Small intestine (tissue), 7 donors: ENCODE results near the gene TMEM26. TPM values are rescaled to one million over a fixed set of nuclear protein-coding genes. Genes with fewer than 3 reads are reported as not detected.

Source experiments
- DNase-seq, 2 donors: peaks; one replicate each; pipeline versions ENCODE4 v3.0.0 to v3.0.0-alpha.2; 2013
- FAIRE-seq: peaks from 2 replicates; lab custom pipeline; 2012; peaks lifted over from hg19 to GRCh38; lab: Jason Lieb, UNC
- H3K27ac ChIP-seq, 3 donors: one replicate each; pipeline ENCODE4 v1.5.1; 2013; ENCODE audit warnings: low read length in 2 of 3, mild to moderate bottlenecking in 2 of 3, control low read depth in 1 of 3, inconsistent platforms in 1 of 3, low read depth in 1 of 3, moderate library complexity in 1 of 3
- H3K27me3 ChIP-seq, 3 donors: one replicate each; pipeline ENCODE4 v1.6.1; 2013; ENCODE audit warnings: low read length in 3 of 3, inconsistent platforms in 1 of 3; ENCODE audit not compliant: control insufficient read depth in 3 of 3, insufficient read depth in 3 of 3
- H3K36me3 ChIP-seq, 3 donors: one replicate each; pipeline ENCODE4 v1.6.1; 2013; ENCODE audit warnings: low read length in 3 of 3, inconsistent platforms in 1 of 3, low read depth in 1 of 3, mild to moderate bottlenecking in 1 of 3, moderate library complexity in 1 of 3; ENCODE audit not compliant: control insufficient read depth in 3 of 3, insufficient read depth in 2 of 3
- H3K4me1 ChIP-seq, 3 donors: one replicate each; pipeline ENCODE4 v1.6.1; 2013; ENCODE audit warnings: low read length in 2 of 3, inconsistent platforms in 1 of 3, low read depth in 1 of 3, mild to moderate bottlenecking in 1 of 3, moderate library complexity in 1 of 3; ENCODE audit not compliant: control insufficient read depth in 3 of 3, insufficient read depth in 2 of 3
- H3K4me3 ChIP-seq, 3 donors: one replicate each; pipeline ENCODE4 v1.5.1; 2013; ENCODE audit warnings: low read length in 3 of 3, control low read depth in 1 of 3, inconsistent platforms in 1 of 3, low read depth in 1 of 3, mild to moderate bottlenecking in 1 of 3, moderate library complexity in 1 of 3
- H3K9me3 ChIP-seq, 2 donors: one replicate each; pipeline ENCODE4 v1.6.1; 2013; ENCODE audit warnings: low read depth in 1 of 2, low read length in 1 of 2; ENCODE audit not compliant: control insufficient read depth in 2 of 2, insufficient read depth in 1 of 2
- WGBS, 3 donors: extraction: QIAGEN DNeasy Blood & Tissue Kit; methylation state at CpG; one replicate each; pipeline ENCODE4 v1.1.7; 2013; 5-methylcytosine and 5-hydroxymethylcytosine counted together
- polyA plus RNA-seq, 4 donors: library from polyadenylated mRNA; stranded (reverse) in 3 of 4; unstranded in 1 of 4; fragments of 200-250 nt in 3 of 4; fragments of 120-200 nt in 1 of 4; gene quantifications; one replicate each; pipeline versions ENCODE4 v1.2.1 to v1.2.3, GENCODE V29; 2013
- donor health status: healthy with polysubstance abuse.
- donor health status: control.
- donor health status: control.
- donor health status: Bipolar disorder and iron deficiency.
- donor health status: healthy.

The TMEM26 gene
- polyA plus RNA-seq, 4 donors: 0.33 to 3.0 (median 1.9) TPM; not detected in 1

DNA sequence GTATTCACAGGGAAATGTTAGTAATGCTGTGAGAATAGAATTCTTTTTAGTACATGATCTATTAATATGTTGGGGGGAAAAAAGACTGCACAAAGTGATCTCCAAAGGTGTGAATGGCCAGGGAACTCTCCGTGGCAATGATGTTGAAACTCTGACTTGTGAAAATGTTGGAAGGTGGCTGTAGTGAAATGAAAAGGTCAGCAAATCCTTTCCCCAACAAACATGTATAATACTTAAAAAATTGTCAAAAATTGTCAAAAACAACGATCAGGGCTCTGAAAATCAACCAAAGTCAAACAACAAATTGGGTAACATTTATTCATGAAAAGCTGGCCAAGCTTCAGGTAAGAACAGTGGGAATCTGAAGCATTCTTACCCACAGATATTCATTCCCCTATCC lies 35.5 kb downstream of the TMEM26 start:
- DNase-seq: no peak
- 39 to 78% (median 45%) methylated on average over 2 of the region's 2 CpGs for WGBS, 3 donors

DNA sequence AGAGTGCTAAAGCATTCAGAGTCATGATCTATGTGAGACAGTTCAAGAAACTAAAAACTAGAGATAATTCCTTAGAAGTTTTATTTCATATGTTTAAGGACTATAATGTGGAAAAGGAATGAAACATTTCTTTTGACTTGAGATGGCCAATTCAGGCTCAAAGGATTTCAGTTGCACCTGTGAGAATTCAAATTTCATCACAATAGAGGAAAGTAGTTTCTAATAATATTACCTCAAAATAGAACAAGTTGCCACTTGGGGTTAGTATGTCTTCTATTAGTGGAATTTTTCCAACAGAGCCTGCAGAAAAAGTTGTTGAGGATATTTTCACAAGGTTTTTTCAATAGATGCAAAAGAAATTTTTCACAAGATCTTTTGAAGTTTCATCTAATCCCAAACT lies 37.4 kb downstream of the TMEM26 start:
- no peaks in the 10 kb centered on the region for H3K27me3 ChIP-seq
- H3K36me3 ChIP-seq: no peaks in the 10 kb centered on the region
- FAIRE-seq (no peak), DNase-seq (no peak)
- H3K9me3 ChIP-seq: peaks cover 0 to 3% of the 10 kb centered on the region in 2 donors
- no peaks in the 10 kb centered on the region for H3K4me1 ChIP-seq
- no peak overlapping the region for H3K4me3 ChIP-seq
- no peak overlapping the region for H3K27ac ChIP-seq

More for the DNA sequence above, 35.5 kb downstream of the TMEM26 start:
- Histone ChIP-seq H3K27me3 (no peaks in the 10 kb centered on the region), H3K27ac (no peak overlapping the region), H3K36me3 (no peaks in the 10 kb centered on the region), H3K4me1 (no peaks in the 10 kb centered on the region), H3K4me3 (no peak overlapping the region), H3K9me3 (peaks cover 0 to 3% of the 10 kb centered on the region in 2 donors)
- no peak for FAIRE-seq

DNA sequence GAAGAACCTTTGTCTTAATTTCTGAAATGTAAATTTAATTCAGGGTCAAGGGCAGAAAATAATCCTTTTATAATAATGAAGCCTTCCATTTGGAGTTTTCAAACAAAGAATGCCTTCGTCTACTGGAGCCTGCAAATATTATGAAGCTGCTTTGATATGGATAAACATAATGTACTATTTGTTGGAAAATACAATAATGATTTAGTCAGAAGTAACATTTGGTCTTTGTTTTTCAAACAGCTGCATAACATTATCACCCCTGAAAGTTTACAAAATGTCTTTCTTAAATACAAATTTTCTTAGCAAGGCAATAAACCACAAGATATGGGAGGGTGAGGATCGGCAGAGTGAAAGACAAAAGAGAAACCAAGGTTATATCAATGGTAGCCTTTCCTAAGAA lies 41.5 kb downstream of the TMEM26 start:
- H3K9me3 ChIP-seq: no peaks in the 10 kb centered on the region
- H3K27me3 ChIP-seq: no peaks in the 10 kb centered on the region
- 61 to 67% (median 65%) methylated on average over 2 of the region's 2 CpGs for WGBS, 3 donors
- no peaks in the 10 kb centered on the region for H3K4me1 ChIP-seq
- DNase-seq (no peak), FAIRE-seq (no peak)
- H3K27ac ChIP-seq: no peak overlapping the region
- H3K4me3 ChIP-seq: no peak overlapping the region
- peaks cover 0 to 3% (median 0%) of the 10 kb centered on the region in 3 donors for H3K36me3 ChIP-seq

DNA sequence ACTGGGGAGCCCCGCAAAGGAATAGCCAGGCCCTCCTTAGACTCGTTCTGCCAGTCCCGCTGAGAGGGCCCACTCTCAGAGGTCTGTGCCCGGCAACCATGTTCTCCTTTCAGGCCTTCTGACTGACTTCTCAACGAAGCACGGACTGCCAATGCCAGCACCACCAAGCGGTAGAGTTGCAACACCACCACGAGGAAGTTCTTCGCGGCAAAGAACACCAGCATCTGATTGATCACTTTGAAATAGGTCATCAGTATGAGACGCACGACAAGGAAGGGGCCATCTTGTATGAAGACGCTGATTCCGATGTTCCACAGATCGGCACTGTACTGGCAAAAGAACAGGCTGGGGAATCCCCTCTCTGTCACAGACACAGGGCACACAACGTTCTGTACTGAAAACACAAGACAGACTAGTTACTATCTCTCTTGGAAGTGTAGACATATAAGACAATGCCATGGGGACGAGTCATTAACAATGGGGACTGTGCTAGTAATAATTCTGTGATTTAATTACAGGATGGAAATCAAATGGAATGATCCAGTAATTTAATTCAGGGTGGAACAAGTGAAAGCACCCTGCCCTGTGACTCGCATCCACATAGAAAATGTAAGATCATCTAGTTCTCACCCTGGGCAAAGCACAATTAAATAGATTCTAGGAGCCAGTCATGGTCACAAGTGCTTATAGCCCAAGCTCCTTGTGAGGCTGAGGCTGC lies 42.7 kb downstream of the TMEM26 start:
- Histone ChIP-seq H3K27ac (no peak overlapping the region), H3K9me3 (no peaks in the 10 kb centered on the region), H3K27me3 (no peaks in the 10 kb centered on the region), H3K4me1 (no peaks in the 10 kb centered on the region), H3K4me3 (no peak overlapping the region), H3K36me3 (peaks cover 0 to 3% (median 0%) of the 10 kb centered on the region in 3 donors)
- FAIRE-seq (no peak), DNase-seq (no peak)
- 88 to 92% (median 91%) methylated on average over 18 of the region's 18 CpGs for WGBS, 3 donors

DNA sequence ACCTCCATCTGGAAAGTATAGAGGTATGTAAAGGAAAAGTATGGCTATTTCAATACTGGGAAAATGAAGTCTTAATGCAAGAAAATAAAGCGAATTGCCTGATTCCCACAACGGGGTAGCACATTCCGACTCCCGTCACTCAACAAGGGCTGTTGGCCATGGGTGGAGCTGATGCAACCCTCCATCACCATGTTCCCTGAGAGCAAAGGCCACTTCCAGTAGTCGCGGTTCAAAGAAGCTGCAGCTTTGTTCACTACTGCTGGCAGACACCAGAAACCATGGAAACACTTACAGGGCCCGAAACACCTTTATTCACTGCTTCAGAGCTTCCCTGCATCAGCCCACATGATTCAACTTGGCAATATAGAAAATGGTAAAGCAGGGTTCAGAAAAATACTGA lies 44.0 kb downstream of the TMEM26 start:
- H3K4me3 ChIP-seq: no peak overlapping the region
- no peak overlapping the region for H3K27ac ChIP-seq
- no peaks in the 10 kb centered on the region for H3K9me3 ChIP-seq
- H3K36me3 ChIP-seq: peaks cover 0 to 3% (median 0%) of the 10 kb centered on the region in 3 donors
- 86 to 91% (median 90%) methylated on average over 7 of the region's 7 CpGs for WGBS, 3 donors
- H3K27me3 ChIP-seq: no peaks in the 10 kb centered on the region
- no peak for DNase-seq
- no peak for FAIRE-seq
- H3K4me1 ChIP-seq: no peaks in the 10 kb centered on the region

DNA sequence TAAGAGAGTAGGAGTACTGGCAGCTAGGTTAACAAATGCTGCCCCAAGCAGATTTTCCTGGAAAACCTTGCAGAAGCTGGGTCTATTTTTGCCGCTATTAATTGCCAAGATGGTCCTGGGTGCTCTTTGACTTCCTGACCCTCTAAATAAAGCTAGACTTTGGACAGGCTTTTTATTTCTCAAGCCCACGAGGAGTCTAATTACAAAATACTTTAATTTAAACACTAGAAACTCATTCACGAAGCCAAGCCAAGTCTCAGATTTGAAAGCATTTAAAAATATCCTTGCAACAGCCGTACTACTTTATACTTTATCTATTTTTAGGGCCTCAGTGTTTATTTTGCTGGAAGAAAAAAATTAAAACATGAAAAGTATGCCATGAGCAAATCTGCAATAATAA lies 45.1 kb downstream of the TMEM26 start:
- WGBS, 3 donors: 40 to 56% (median 55%) methylated on average over 4 of the region's 4 CpGs
- DNase-seq (no peak), FAIRE-seq (no peak)
- Histone ChIP-seq H3K36me3 (peaks cover 0 to 3% (median 0%) of the 10 kb centered on the region in 3 donors), H3K4me1 (no peaks in the 10 kb centered on the region), H3K9me3 (no peaks in the 10 kb centered on the region), H3K27me3 (no peaks in the 10 kb centered on the region), H3K4me3 (no peak overlapping the region), H3K27ac (no peak overlapping the region)

DNA sequence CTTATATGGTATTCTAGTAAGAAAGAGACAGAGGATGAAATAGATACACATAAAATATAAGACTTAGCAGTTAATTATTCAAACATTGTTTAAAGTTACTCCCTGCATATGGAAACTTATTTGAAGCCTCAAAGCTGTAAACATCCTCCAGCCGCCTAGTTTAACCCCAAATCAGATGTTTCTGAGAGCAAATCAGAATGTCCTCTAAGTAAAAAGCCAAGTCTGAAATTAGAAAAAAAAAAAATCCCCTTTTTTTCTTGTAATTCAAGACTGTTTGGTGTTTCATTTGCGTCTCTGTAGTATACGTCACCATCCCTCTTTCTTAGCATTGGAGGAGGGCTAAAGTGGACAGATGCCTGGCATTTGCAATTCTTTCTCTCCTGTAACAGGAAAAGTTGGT lies 46.4 kb downstream of the TMEM26 start:
- Histone ChIP-seq H3K4me1 (no peaks in the 10 kb centered on the region), H3K9me3 (no peaks in the 10 kb centered on the region), H3K27me3 (no peaks in the 10 kb centered on the region), H3K36me3 (peaks cover 0 to 3% (median 0%) of the 10 kb centered on the region in 3 donors), H3K4me3 (no peak overlapping the region), H3K27ac (no peak overlapping the region)
- DNase-seq (no peak), FAIRE-seq (no peak)
- 79 to 93% (median 79%) methylated on average over 3 of the region's 3 CpGs for WGBS, 3 donors

DNA sequence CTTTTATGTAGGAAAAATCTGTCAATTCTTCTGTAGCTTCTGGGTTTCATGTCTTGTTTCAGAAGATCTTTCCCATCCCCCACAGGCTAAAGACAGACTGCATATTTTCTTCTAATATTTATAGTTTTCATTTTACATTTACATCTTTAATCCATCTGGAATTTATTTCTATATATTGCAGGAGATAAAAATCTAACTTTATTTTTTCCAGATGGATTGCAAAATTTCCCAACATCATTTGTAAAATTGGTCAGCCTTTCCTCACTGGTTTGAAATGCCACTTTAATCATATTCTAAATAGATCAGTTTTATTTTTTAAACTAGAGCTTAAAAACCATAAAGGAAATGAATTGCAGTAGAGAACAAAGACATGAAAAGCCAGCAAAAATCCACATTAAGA lies 46.9 kb downstream of the TMEM26 start:
- no peak for FAIRE-seq
- no peak for DNase-seq
- Histone ChIP-seq H3K4me3 (no peak overlapping the region), H3K9me3 (no peaks in the 10 kb centered on the region), H3K27me3 (no peaks in the 10 kb centered on the region), H3K36me3 (peaks cover 0 to 3% (median 0%) of the 10 kb centered on the region in 3 donors), H3K27ac (no peak overlapping the region), H3K4me1 (no peaks in the 10 kb centered on the region)

DNA sequence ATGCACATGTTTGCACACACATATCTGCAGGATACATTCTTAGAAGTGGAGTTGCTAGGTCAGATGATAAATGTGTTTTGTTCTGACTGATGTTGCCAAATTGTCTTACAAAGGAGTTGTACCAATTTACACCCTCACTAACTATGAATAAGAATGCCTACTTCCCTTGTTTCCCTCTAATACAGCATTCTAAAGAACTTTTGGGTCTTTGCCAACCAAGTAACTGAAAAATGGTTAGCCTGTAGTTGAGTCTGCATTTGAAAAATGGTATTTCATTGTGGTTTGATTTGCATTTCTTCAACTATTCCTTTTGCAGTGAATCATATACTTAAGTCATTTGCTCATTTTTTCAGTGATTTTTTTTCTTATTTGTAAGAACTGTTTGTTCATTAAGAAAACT lies 48.4 kb downstream of the TMEM26 start:
- DNase-seq (no peak), FAIRE-seq (no peak)
- H3K27me3 ChIP-seq: no peaks in the 10 kb centered on the region
- no peaks in the 10 kb centered on the region for H3K9me3 ChIP-seq
- no peaks in the 10 kb centered on the region for H3K4me1 ChIP-seq
- H3K27ac ChIP-seq: no peak overlapping the region
- H3K4me3 ChIP-seq: no peak overlapping the region
- H3K36me3 ChIP-seq: no peaks in the 10 kb centered on the region
